Mucosa of rectum (tissue), 2 donors: ENCODE results near the gene PAXX.
A peak's percentile ranks its signal among the peaks of the same experiment; 100 is the strongest.

Source experiments
- H3K27ac ChIP-seq, 2 donors: one replicate each; pipeline ENCODE4 v1.7.0; 2013; ENCODE audit warnings: inconsistent platforms in 2 of 2, low read depth in 2 of 2, low read length in 2 of 2
- H3K27me3 ChIP-seq, 2 donors: one replicate each; pipeline ENCODE4 v1.7.0; 2013; ENCODE audit warnings: low read length in 2 of 2; ENCODE audit not compliant: control insufficient read depth in 2 of 2, insufficient read depth in 2 of 2
- H3K36me3 ChIP-seq, 2 donors: one replicate each; pipeline ENCODE4 v1.7.0; 2013; ENCODE audit warnings: low read length in 2 of 2; ENCODE audit not compliant: control insufficient read depth in 2 of 2, insufficient read depth in 2 of 2
- H3K4me1 ChIP-seq, 2 donors: one replicate each; pipeline ENCODE4 v1.7.0; 2013; ENCODE audit warnings: low read length in 2 of 2, mild to moderate bottlenecking in 1 of 2; ENCODE audit not compliant: control insufficient read depth in 2 of 2, insufficient read depth in 2 of 2
- H3K4me3 ChIP-seq, 2 donors: one replicate each; pipeline ENCODE4 v1.7.0; 2013; ENCODE audit warnings: low read length in 2 of 2
- H3K9ac ChIP-seq, 2 donors: one replicate each; pipeline ENCODE4 v1.7.0; 2013; ENCODE audit warnings: low read length in 2 of 2, low read depth in 1 of 2, mild to moderate bottlenecking in 1 of 2
- H3K9me3 ChIP-seq, 2 donors: one replicate each; pipeline ENCODE4 v1.7.0; 2013; ENCODE audit warnings: low read length in 2 of 2; ENCODE audit not compliant: control insufficient read depth in 2 of 2
- donor health status: healthy.
- donor health status: Normal muscosa, but diverticular disease.

Gene PAXX

GRCh38 chr9:136974817-136975535 is 17.2 kb upstream of the PAXX start:
- Histone ChIP-seq H3K9ac (no peak overlapping the region), H3K27me3 (no peaks in the 10 kb centered on the region), H3K4me1 (peaks cover 0 to 12% of the 10 kb centered on the region in 2 donors), H3K36me3 (no peaks in the 10 kb centered on the region), H3K27ac (no peak overlapping the region), H3K9me3 (no peaks in the 10 kb centered on the region), H3K4me3 (no peak overlapping the region)

GRCh38 chr9:136975644-136976043 is 16.6 kb upstream of the PAXX start:
- Histone ChIP-seq H3K27me3 (no peaks in the 10 kb centered on the region), H3K36me3 (no peaks in the 10 kb centered on the region), H3K9ac (no peak overlapping the region), H3K27ac (no peak overlapping the region), H3K4me3 (no peak overlapping the region), H3K9me3 (no peaks in the 10 kb centered on the region), H3K4me1 (peaks cover 0 to 12% of the 10 kb centered on the region in 2 donors)

- no peaks in the 10 kb centered on the region for H3K36me3 ChIP-seq
- peaks cover 0 to 12% of the 10 kb centered on the region in 2 donors for H3K4me1 ChIP-seq
- H3K4me3 ChIP-seq, result peak within 1 kb of the TSS; percentile 52 to 54
- H3K9me3 ChIP-seq, result no peaks in the 10 kb centered on the region
- no peaks in the 10 kb centered on the region for H3K27me3 ChIP-seq
- H3K9ac ChIP-seq, result peak within 1 kb of the TSS in 1 of 2 donors; percentile 38
- H3K27ac ChIP-seq, result no peak within 1 kb of the TSS
These were observed 15.0 kb upstream of the PAXX start, which contains the start of gene PTGDS for GRCh38 chr9:136977223-136977622. TSS of gene PTGDS (plus strand) at chr9:136977504. CDS start at chr9:136977579, 75 bp downstream.

- H3K27me3 ChIP-seq, result no peaks in the 10 kb centered on the region
- peak overlapping the region; percentile 52 to 54 for H3K4me3 ChIP-seq
- H3K36me3 ChIP-seq, result no peaks in the 10 kb centered on the region
- peak overlapping the region in 1 of 2 donors; percentile 38 for H3K9ac ChIP-seq
- H3K4me1 ChIP-seq, result peaks cover 0 to 12% of the 10 kb centered on the region in 2 donors
- no peak overlapping the region for H3K27ac ChIP-seq
- no peaks in the 10 kb centered on the region for H3K9me3 ChIP-seq
These were observed 14.6 kb upstream of the PAXX start for GRCh38 chr9:136977649-136978072.

GRCh38 chr9:136978073-136978864 is 14.0 kb upstream of the PAXX start:
- Histone ChIP-seq H3K9ac (peak overlapping the region in 1 of 2 donors; percentile 38), H3K27ac (no peak overlapping the region), H3K4me1 (peaks cover 0 to 12% of the 10 kb centered on the region in 2 donors)

GRCh38 chr9:136978865-136979544 is 13.2 kb upstream of the PAXX start:
- Histone ChIP-seq H3K4me3 (no peak overlapping the region), H3K27me3 (peaks cover 0 to 4% of the 10 kb centered on the region in 2 donors), H3K36me3 (no peaks in the 10 kb centered on the region), H3K9me3 (no peaks in the 10 kb centered on the region), H3K4me1 (peaks cover 0 to 12% of the 10 kb centered on the region in 2 donors), H3K9ac (no peak overlapping the region), H3K27ac (no peak overlapping the region)

More at GRCh38 chr9:136978073-136978864, 14.0 kb upstream of the PAXX start:
- H3K4me3 ChIP-seq, result peak overlapping the region; percentile 31 to 52
- no peaks in the 10 kb centered on the region for H3K36me3 ChIP-seq
- no peaks in the 10 kb centered on the region for H3K9me3 ChIP-seq
- no peaks in the 10 kb centered on the region for H3K27me3 ChIP-seq

GRCh38 chr9:136979769-136980587 is 12.2 kb upstream of the PAXX start:
- Histone ChIP-seq H3K27me3 (peaks cover 1 to 8% of the 10 kb centered on the region in 2 donors), H3K4me1 (peaks cover 0 to 10% of the 10 kb centered on the region in 2 donors)

GRCh38 chr9:136980669-136981478 is 11.3 kb upstream of the PAXX start:
- Histone ChIP-seq H3K4me3 (no peak overlapping the region), H3K27me3 (peaks cover 8% of the 10 kb centered on the region in 2 donors), H3K9ac (no peak overlapping the region), H3K36me3 (no peaks in the 10 kb centered on the region), H3K27ac (no peak overlapping the region), H3K9me3 (no peaks in the 10 kb centered on the region), H3K4me1 (peaks cover 0 to 3% of the 10 kb centered on the region in 2 donors)

More at GRCh38 chr9:136979769-136980587, 12.2 kb upstream of the PAXX start:
- Histone ChIP-seq H3K9me3 (no peaks in the 10 kb centered on the region), H3K36me3 (no peaks in the 10 kb centered on the region), H3K27ac (no peak overlapping the region), H3K4me3 (no peak overlapping the region), H3K9ac (no peak overlapping the region)
